Measurements from ENCODE around the gene NNMT.

Gene NNMT

GRCh38 chr11:114295676-114296604 is at the start of gene NNMT:
Gene NNMT (plus strand): TSS chr11:114296399. CDS start chr11:114296557, 158 bp downstream.
- no peak for DNase-seq (ENCODE audit: low read depth, low spot score)

- DNase-seq (ENCODE audit: low read depth, low spot score), result no peak
These were observed 49.0 kb upstream of the NNMT start for GRCh38 chr11:114247070-114247789.

- no peak for DNase-seq (ENCODE audit: low read depth, low spot score)
These were observed 46.0 kb upstream of the NNMT start for GRCh38 chr11:114250180-114250579.

GRCh38 chr11:114250993-114251814 is 45.0 kb upstream of the NNMT start:
- DNase-seq (ENCODE audit: low read depth, low spot score), result no peak

GRCh38 chr11:114251815-114252337 is 44.3 kb upstream of the NNMT start:
- no peak for DNase-seq (ENCODE audit: low read depth, low spot score)

GRCh38 chr11:114252767-114253166 is 43.4 kb upstream of the NNMT start:
- no peak for DNase-seq (ENCODE audit: low read depth, low spot score)

GRCh38 chr11:114253771-114254170 is 42.4 kb upstream of the NNMT start:
- no peak for DNase-seq (ENCODE audit: low read depth, low spot score)

GRCh38 chr11:114254571-114255146 is 41.5 kb upstream of the NNMT start:
- DNase-seq (ENCODE audit: low read depth, low spot score), result no peak

GRCh38 chr11:114255289-114255688 is 40.9 kb upstream of the NNMT start:
- DNase-seq (ENCODE audit: low read depth, low spot score), result no peak

GRCh38 chr11:114256176-114256966 is 39.8 kb upstream of the NNMT start:
- no peak for DNase-seq (ENCODE audit: low read depth, low spot score)

GRCh38 chr11:114256967-114257286 is 39.3 kb upstream of the NNMT start:
- DNase-seq (ENCODE audit: low read depth, low spot score), result no peak

GRCh38 chr11:114257621-114258558 is 38.3 kb upstream of the NNMT start:
- no peak for DNase-seq (ENCODE audit: low read depth, low spot score)

- no peak for DNase-seq (ENCODE audit: low read depth, low spot score)
These were observed 37.5 kb upstream of the NNMT start for GRCh38 chr11:114258696-114259095.

- DNase-seq (ENCODE audit: low read depth, low spot score), result no peak
These were observed 37.1 kb upstream of the NNMT start for GRCh38 chr11:114259124-114259526.

GRCh38 chr11:114259551-114259983 is 36.6 kb upstream of the NNMT start:
- DNase-seq (ENCODE audit: low read depth, low spot score), result no peak

- DNase-seq (ENCODE audit: low read depth, low spot score), result no peak
These were observed 36.1 kb upstream of the NNMT start for GRCh38 chr11:114260077-114260476.

- DNase-seq (ENCODE audit: low read depth, low spot score), result no peak
These were observed 35.7 kb upstream of the NNMT start for GRCh38 chr11:114260483-114260882.

- no peak for DNase-seq (ENCODE audit: low read depth, low spot score)
These were observed 34.4 kb upstream of the NNMT start for GRCh38 chr11:114261791-114262190.

Measured in activated CD4-positive, CD25-positive, alpha-beta regulatory T cell treated with anti-CD3 and anti-CD28 coated beads, Interleukin-2, amount 50 U/mL, for 16 hours (primary cell).